ENCODE measurements around the gene RETREG1. TPM values are rescaled to one million over a fixed set of nuclear protein-coding genes. Genes with fewer than 3 reads are reported as not detected.
A peak's percentile ranks its signal among the peaks of the same experiment; 100 is the strongest.

The RETREG1 gene
- total and polyA plus RNA-seq, 2 donors (not counting 3 experiments of a cell fraction or from before 2014, with no cell fraction given): 0.46 TPM; not detected in 1

DNA sequence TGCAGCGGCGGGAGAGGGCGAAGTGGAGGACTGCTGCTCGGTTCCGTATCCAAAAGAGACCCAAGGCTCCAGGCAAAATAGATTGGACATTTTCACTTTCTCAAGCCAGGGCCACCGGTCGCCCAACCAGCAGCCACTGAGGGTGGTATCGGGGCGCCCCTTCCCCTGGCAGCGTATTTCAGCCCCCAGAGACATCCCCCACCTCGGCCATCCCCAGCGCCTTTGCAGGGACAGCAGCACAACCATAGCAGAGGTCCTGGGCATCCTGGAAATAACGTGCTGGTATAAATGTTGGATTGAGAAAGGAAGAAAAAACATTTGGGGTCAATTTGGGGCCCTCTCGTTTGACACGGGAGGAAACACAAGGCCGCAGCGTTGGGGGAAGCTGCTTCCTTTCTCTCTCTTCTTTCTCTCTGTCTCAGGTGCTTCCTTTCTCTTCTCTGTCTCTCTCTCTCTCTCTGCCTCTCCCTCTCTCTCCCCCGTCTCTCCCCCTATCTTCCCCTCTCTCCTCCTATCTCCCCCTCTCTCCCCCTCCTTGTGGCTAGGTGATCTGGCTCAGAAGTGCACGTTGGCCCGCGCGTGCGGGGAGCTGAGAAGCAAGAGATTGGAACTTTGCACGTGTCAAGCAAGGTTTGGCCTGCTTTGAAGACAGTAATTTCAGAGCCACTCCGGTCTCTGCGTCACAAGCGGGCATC lies 624 bp upstream of the RETREG1 start:
- Histone ChIP-seq H3K27me3 (ENCODE audit: control insufficient read depth in 2 of 2, insufficient read depth in 2 of 2, low read length in 2 of 2) (peaks cover 25 to 29% of the 10 kb centered on the region in 2 experiments), H3K9me3 (replicated peaks; ENCODE audit: control insufficient read depth, insufficient read depth, low read length) (no peaks in the 10 kb centered on the region), H3K4me2 (ENCODE audit: insufficient read depth, low read length) (peak overlapping the region; percentile 34), H3K27ac (ENCODE audit: insufficient read depth, low read depth, low read length) (no peak overlapping the region), H2AFZ (ENCODE audit: low read depth, low read length) (peak overlapping the region; percentile 81), H3K4me1 (ENCODE audit: control insufficient read depth, extremely low read depth, insufficient read depth, low read length) (peaks cover 3% of the 10 kb centered on the region), H3K4me3 (replicated peaks in 1 of 3; ENCODE audit: insufficient read depth in 1 of 3, low read depth in 1 of 3, low read length in 3 of 3) (peak overlapping the region in 2 of 3 experiments; percentile 39 to 45), H3K9me1 (replicated peaks; ENCODE audit: control insufficient read depth, extremely low read depth, insufficient read depth, low read length) (no peaks in the 10 kb centered on the region), H3K79me2 (ENCODE audit: control insufficient read depth, insufficient read depth, low read length) (no peaks in the 10 kb centered on the region), H3K36me3 (ENCODE audit: control insufficient read depth in 2 of 2, extremely low read depth in 1 of 2, insufficient read depth in 2 of 2, low read length in 2 of 2) (no peaks in the 10 kb centered on the region), H3K9ac (replicated peaks; ENCODE audit: extremely low read depth, insufficient read depth, low read length) (no peak overlapping the region), H4K20me1 (replicated peaks; ENCODE audit: control insufficient read depth, extremely low read depth, insufficient read depth, low read length) (no peaks in the 10 kb centered on the region)
- dilution Hi-C loops (cut with MboI; ENCODE audit: extremely low pct_ligation_motif_present, low sequenced_read_pairs) (no loop called here), intact Hi-C loops (cut with micrococcal nuclease) (no loop called here)
- DNase-seq (ENCODE audit: low read depth, low spot score) (no peak), FAIRE-seq (no peak)
- ChIA-PET POLR2A (no interaction called here), CTCF (no interaction called here)
- no TSS peak for BruUV-seq (replicated peaks)
- TF ChIP-seq FOS (IDR thresholded peaks at IDR 0.05; ENCODE audit: borderline replicate concordance, insufficient read depth, low read length) (no peak), GATA2 (IDR thresholded peaks at IDR 0.05; ENCODE audit: insufficient read depth, insufficient read length, low read depth, low read length) (no peak), MYC (IDR thresholded peaks at IDR 0.05; ENCODE audit: low read depth, low read length) (no peak), EZH2 (IDR thresholded peaks at IDR 0.05; ENCODE audit: borderline replicate concordance, low read depth, low read length, severe bottlenecking) (no peak), JUN (IDR thresholded peaks at IDR 0.05; ENCODE audit: borderline replicate concordance, insufficient read depth, insufficient read length, low read depth) (no peak), POLR2AphosphoS5 (IDR thresholded peaks at IDR 0.05; ENCODE audit: insufficient read depth, low read depth, low read length) (no peak)
- TF ChIP-seq, protein P1, sequence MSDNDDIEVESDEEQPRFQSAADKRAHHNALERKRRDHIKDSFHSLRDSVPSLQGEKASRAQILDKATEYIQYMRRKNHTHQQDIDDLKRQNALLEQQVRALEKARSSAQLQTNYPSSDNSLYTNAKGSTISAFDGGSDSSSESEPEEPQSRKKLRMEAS (IDR thresholded peaks at IDR 0.05; ENCODE audit: insufficient read depth, insufficient read length): no peak
- TF ChIP-seq, protein P2, sequence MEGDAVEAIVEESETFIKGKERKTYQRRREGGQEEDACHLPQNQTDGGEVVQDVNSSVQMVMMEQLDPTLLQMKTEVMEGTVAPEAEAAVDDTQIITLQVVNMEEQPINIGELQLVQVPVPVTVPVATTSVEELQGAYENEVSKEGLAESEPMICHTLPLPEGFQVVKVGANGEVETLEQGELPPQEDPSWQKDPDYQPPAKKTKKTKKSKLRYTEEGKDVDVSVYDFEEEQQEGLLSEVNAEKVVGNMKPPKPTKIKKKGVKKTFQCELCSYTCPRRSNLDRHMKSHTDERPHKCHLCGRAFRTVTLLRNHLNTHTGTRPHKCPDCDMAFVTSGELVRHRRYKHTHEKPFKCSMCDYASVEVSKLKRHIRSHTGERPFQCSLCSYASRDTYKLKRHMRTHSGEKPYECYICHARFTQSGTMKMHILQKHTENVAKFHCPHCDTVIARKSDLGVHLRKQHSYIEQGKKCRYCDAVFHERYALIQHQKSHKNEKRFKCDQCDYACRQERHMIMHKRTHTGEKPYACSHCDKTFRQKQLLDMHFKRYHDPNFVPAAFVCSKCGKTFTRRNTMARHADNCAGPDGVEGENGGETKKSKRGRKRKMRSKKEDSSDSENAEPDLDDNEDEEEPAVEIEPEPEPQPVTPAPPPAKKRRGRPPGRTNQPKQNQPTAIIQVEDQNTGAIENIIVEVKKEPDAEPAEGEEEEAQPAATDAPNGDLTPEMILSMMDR (IDR thresholded peaks at IDR 0.05; ENCODE audit: extremely low read depth in 1 of 2, insufficient read depth in 1 of 2, low read depth in 1 of 2, low read length in 2 of 2): no peak
